ENCODE results near the gene TRMU.

The TRMU gene, protein sequence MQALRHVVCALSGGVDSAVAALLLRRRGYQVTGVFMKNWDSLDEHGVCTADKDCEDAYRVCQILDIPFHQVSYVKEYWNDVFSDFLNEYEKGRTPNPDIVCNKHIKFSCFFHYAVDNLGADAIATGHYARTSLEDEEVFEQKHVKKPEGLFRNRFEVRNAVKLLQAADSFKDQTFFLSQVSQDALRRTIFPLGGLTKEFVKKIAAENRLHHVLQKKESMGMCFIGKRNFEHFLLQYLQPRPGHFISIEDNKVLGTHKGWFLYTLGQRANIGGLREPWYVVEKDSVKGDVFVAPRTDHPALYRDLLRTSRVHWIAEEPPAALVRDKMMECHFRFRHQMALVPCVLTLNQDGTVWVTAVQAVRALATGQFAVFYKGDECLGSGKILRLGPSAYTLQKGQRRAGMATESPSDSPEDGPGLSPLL

DNA sequence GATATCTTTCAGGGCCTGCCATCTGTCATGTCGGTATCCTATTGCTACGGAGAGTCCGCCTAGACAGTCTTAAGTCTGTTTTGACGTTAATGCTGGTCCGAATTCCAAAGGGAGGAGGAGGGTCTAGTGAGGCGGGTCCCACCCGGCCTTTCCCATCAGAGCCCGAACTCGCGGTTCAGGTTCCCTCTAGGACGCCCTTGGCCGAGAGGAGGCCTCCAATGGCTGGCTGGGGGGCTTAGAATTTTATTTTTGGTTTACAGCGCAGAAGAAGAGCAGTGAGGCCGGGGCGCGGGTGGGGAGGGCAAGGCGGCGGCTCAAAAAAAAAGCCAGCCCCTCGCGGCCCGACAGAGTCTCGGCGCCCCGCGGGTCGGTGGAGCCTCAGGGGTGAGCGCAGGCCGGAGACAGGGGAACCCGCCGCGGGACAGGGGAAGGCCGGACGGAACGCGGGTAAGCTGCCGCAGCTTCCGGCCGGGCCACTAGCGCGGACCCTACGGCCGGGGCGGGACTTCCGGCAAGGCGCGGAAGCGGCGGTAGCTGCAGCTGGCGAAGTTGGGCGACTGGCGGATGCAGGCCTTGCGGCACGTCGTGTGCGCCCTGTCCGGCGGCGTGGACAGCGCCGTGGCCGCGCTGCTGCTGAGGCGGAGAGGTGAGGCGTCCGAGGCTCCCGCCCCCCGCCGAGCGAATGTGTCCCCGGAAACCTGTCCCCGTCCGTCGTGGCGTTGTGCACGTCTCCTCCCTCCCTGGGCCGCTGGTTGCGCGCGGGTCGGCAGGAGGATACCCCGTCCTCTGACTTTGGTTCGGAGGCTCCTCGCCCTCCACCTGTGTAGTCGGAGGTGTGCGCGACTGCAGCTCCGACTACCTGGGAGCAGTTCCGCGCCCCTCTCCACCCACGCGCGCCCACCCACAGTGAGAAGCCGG lies at the start of gene TRMU:
TRMU (plus strand) TSS at position 514 of the 918 bp plus-strand sequence; CDS start at position 565, 51 bp downstream.
- DNase-seq, result peak; percentile 95

DNA sequence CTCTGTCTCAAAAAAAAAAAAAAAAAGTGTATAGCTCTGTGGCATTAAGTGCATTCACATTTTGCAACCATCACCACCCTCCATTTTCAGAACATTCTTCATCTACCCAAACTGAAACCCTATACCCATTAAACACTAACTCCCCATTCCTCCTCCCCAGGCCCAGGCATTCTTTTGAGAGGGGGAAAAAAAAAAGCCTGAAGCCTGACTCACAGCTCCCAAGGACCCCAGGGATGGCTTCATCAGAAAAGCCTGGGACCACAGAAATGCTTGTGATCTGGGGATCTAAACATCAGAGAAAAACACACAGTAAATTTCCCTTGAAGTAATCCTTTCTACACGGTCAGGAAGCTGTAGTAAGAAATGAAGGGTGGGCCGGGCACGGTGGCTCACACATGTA lies 49.5 kb upstream of the TRMU start:
- DNase-seq, result no peak

DNA sequence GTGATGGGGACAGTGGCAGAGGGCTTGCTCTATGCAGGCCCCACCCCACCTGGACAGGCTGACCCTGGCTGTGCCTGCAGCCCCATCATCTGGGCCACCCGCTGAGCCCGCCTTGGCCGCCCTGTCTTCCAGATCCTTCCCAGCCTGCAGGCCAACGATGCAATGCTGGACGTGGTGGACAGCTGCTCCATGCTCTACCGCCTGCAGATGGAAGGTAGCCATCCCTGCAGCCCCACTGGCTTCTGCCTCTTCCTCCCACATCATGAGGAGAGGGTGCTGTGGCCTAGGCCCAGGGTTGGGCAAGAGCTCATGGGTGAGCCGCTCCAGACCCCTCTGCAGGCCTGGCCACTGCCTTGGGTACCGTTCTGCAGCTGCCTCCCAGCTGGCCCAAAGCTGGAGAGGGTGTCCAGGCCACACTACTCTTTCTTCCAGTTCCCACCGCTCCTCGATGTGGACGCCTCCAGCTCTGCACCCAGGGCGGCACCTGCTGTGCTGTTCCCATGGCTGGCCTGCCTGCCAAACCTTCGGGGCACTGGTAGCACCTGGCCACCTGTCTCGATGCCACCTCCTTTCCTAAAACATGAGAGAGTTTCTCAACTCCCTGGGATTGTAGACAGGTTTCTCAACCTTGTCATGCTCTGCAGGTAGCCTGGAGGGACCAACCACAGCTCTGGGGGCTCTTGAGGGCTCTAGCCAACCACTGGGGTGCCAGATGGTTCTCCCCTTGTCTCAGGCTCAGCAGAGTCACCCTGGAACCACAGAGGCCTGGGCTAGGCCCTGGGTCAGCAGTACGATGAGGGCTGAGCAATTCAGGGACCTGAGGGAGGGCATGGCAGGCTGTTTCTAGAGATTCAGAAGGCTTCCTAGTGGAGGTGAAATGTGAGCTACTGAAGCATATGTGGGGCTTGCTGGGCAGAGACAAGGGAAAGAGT lies 48.3 kb upstream of the TRMU start:
- no peak for DNase-seq

DNA sequence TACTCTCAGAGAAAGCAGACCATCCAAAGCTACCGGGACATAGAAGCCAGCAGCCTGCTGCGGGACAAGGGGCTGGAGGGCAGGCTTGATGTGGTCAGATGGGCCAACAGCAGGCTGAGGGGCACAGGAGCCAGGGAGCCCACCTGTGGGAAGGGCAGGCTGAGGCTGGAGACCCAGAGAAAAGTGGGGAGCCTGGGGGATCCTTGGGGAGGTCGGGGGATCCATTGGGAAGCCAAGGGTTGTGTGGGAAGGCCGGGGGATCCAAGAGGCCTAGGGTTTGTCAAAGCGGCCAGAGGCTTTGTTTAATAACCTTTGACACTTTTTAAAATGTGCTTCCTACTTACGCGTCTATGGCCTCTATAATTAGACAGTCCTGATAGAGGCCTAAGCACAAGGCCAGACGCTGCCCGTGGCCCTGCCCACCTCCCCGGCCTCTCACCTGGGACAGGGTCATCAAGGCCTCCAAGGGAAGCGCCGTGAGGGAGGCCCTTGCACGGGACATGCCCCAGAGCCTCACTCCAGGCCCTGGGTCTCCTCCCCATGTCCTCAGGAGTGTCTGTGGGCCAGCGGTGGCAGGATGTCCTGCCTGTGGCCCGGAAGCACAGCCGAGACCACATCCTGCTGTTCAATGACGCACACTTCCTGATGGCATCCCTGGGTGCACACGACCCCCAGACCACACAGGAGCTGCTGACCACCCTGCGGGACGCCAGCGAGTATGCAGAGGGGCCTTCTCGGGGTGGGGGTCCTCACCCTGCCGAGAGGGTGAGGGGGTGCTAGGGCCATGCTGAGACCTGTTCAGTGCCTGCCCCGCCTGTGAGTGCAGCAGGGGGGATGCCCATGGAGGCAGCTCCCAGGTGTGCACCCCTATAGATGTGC lies 47.4 kb upstream of the TRMU start:
- DNase-seq, result peak; percentile 90

DNA sequence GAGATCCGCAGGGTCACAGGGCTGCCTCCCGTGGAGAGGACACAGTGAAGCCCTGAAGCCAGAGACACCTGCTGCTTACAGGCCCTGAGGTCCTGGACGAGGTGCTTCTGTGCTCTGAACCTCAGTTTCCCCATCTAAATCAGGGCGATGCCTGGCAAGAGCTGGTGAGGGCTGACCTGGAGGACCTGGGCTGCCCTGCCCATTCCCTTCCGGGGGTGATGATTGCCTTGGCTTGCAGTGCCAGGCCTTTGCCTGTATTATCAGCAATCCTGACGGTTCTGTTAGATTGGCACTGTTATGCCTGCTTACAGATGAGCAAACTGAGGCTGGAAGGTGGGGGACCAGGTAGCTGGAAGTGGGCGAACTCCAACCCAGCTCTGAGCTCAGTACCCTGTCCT lies 46.7 kb upstream of the TRMU start:
- DNase-seq, result no peak

DNA sequence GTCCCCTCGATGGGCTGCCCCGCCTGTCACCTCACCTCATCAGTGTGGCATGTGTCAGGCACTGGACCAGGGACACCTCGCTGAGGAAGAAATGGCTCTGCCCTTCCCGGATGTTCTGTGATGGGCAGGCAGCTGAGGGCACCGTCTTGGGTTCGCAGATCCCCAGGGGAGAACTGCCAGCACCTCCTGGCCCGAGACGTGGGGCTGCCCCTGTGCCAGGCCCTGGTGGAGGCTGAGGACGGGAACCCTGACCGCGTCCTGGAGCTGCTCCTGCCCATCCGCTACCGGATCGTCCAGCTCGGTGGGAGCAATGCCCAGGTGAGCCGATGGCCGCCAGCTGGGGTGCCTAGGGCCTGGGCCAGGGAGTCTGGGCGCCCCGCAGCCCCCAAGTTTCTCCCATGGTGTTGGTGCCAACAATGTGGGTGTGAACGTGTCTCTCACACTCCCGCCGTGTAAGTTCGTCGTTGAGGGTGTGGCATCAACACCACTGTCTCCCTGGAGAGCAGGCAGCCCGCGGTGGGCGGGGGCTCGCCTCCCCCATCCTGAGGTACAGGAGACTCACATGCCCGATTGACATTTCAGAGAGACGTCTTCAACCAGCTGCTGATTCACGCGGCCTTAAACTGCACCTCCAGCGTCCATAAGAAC lies 46.1 kb upstream of the TRMU start:
- no peak for DNase-seq

DNA sequence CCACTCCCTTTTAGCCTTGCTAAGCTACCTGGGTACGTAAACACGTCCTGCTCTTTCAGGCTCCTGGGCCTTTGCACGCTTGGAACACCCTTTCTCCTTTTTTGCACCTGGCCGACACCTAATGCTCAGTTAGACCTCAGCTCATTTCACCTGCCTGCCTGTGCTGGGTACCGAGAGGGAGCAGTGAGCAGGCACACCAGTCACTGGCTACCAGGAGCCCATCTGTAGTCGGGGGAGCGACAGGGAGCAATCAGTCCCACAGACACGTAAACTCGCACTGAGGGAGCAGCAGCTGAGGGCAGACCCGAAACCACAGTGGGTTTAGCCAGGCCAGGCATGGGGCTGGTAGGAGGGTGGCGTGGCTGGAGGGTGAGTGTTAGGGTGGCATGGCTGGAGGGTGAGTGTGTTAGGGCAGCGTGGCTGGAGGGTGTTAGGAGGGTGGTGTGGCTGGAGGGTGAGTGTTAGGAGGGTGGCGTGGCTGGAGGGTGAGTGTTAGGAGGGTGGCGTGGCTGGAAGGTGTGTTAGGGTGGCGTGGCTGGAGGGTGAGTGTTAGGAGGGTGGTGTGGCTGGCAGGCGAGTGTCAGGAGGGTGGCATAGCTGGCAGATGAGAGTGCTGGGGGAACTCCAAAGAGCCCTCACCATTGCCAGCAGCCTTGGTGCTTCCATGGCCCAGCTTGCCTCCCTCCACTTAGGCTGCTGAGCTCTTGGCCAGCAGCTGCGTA lies 45.2 kb upstream of the TRMU start:
- no peak for DNase-seq

DNA sequence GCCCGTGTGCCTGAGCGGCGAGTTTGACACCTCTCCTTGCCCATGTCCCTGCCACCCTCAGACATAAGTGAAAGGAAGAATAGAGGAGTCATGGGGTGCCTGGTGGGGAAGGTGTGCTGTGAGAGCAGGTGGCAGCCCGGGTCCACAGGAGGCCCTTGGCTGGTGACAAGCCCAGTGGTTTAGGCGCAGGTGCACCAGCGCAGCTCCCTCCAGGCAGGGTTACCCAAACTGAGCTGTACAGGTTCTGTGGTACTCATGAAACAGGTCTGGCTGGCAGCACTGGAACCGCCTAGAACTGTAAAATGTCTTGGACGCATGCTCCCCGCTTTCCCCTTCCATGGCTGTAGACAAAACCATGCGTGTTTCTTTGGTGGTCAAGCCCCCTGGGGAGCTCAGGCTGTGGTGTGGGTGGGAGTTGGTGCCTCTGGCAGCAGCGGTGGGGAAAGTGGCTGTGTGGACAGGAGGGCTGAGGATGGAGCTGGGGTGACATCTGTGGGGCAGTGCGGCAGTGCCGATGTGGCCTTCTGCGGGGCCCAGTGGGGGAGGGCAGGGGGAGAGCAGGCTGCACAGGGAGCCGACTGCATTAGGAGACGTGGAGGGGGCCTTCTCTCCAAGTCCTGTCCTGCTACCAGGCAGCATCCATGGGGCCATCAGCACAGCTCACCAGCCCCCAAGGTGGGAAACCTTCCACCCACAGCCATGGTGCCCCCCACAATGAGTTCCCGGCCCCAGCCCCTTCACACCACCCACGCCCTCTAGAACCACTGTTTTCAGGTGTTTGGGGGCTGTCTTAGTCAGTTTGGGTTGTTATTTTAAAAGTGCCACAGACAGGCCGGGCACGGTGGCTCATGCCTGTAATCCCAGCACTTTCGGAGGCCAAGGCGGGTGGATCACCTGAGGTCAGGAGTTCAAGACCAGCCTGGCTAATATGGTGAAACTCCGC lies 44.4 kb upstream of the TRMU start:
- DNase-seq, result no peak

DNA sequence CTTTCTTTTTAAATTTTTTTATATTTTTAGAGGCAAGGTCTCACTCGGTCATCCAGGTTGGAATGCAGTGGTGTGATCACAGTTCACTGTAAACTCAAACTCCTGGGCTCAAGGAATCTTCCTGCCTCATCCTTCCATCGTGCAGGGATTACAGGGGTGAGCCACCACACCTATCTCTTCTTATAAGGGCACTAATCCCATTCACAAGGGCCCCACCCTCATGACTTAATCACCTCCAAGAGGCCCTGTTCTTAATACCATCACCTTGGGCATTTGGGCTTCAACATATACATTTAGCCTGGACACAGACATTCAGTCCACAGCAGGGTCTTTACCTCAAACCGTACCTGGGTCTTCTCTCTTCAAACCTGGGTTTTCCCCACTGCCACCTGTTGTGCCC lies 43.3 kb upstream of the TRMU start:
- DNase-seq, result no peak

DNA sequence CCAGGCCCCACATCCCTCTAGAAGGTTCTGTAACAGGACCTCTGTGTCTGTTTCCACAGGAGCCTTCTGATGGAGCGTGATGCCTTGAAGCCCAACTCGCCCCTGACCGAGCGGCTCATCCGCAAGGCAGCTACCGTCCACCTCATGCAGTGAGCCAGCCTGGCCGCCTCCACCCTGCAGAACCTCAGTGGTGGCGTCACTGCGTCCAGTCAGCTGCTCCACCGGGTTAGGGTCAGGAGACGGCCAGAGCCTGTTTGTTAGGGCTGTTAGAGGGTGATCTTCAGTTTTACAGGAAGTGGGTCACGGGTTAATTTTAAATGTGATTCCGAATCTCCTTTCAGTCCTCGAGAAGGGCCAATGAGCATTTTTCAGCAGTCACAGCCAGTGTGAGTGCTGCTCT lies 42.8 kb upstream of the TRMU start:
- no peak for DNase-seq

DNA sequence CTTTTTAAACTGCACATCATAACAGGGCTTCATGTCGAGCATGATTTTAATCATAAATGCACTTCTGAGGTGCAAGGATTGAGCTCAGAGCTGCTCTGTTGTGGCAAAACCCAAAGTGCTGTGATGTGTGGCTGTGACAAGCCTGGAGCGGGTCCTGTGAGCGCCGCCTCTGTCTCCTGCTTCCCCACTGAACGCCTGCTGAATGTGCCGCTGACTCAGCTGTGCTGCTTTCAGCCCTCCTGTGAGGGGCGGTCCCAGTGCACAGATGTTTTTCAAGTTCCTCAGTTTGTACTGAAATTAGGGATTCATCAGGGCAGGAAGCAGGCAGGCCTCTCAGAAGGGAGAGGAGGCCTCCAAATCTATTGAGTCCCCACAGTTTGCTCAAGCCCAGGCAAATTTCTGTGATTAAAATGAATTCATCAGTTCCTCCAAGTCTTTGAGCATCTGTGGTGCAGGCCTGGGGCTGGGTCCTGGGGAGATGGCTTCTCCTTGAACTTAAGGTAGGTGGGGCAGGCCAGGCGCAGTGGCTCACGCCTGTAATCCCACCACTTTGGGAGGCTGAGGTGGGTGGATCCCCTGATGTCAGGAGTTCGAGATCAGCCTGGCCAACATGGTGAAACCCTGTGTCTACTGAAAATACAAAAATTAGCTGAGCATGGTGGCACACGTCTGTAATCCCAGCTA lies 41.8 kb upstream of the TRMU start:
- DNase-seq, result peak; percentile 63

DNA sequence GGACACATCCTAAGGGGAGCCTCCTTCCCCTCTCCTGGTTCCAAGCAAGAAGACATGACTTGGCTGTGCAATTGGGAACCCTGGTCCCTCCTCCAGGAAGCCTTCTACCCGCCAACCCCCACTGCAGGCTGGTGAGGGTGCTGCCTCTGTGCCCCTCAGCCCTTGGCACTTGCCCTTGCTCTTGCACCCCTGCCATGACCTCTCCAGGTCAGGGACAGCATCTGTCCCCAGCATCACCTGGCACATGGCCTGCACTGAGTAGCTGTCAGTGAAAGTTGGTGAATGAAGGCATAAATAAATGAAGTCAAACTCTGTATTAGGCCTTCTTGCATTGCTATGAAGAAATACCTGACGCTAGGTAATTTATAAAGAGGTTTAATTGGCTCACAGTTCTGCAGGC lies 40.7 kb upstream of the TRMU start:
- no peak for DNase-seq

DNA sequence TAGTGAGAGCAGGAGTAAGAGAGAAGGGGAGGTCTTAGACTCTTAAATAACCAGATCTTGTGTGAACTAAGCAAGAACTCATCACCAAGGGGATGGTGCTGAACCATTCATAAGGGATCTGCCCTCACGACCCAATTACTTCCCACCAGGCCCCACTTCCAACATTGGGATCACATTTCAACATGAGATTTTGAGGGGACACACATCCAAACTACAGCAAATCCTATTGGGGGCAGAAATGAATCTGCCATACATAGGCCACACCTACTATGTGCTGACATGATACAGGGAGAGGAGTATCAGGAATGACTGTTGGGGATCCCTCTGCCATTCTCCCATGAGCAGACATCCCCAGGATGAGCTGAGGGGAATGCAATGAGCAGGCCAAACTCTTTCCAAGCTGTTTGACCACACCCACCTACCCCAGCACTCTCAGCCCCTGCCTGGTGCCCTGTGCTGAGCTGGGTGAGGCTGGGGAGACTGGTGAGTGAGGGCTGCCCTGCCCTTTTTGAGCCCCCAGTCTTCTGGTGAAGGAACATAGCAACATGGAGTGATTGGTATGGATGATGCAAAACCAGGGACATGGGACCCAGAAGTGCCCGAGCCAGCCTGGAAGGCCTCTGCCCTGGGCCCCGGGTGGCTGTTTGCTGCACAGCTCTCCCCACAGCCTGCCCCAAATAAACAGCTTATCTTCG lies 40.1 kb upstream of the TRMU start:
- DNase-seq, result peak; percentile 25

DNA sequence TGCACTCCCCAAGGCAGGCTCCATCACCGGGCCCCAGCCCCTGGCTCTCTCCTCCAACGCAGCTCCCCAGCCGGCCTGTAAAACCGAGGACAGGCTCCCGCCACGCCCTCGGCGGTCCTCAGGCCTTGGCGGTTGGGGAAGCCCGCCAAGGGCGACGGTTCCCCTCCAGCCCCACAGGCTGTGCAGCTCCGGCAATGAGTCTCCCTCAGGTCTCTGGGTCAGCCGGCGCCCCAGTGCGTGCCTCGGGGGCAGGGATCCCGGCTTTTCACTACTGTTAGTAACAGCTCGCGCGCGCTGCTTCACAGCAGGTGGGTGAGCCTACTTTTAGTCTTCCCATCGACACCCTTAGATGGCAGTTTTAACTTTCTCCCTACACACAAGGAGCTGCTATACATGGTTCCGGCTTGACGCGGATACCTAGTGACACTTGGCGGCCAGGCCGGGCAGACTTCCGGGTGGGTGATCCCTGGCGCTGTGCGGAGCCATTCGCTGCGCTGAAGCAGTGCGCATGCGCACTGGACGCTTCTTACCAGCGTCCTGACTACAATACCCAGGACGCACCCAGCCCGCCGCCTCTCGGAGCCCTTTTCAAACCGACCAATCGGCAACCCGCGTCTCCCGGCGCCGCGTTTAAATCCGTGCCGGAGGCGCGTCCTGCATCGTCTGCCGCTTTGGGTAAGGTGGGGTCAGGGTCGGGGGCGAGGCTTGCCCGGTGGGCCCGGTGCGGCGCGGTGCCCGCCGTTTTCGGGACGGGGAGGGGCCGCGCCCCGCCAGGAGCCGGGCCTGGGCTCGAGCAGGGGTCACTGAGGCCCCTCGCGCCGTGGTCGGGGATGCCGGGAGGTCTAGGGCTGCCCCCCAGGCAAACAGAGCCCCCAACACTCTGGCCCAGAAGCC lies 39.0 kb upstream of the TRMU start, which contains the start of gene GTSE1:
GTSE1 (plus strand) TSS at position 614 of the 894 bp plus-strand sequence. CDS start 531 bp downstream, outside the sequence.
- peak; percentile 99 for DNase-seq

DNA sequence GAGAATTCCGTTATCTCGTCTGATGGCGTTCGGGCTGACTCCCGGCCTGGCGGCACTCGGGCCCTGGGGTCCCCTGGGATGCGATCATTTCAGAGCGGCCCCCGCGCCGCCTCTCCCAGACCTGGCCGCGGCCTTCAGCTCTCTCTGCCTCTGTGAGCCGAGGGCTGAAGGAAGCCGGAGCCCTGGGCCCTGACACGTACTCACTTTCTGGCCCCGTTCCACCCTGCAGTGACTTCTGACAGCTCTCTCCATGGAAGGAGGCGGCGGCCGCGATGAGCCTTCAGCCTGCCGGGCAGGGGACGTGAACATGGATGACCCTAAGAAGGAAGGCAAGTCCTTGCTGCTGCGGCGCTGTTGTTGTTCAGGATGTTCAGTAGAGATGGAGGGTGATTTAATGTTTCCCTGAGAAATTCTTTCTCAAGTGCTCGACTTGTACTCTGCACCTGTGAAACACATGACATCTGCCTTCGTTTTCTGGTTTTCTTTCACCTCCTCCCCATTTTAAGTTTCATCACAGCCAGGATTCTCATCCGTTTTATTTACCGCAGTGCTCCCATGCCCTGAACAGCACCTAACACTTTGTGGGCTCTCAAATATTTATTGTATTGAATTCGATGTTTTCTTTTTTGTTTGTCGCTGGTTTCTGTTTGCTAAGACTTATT lies 38.2 kb upstream of the TRMU start:
- peak; percentile 62 for DNase-seq

DNA sequence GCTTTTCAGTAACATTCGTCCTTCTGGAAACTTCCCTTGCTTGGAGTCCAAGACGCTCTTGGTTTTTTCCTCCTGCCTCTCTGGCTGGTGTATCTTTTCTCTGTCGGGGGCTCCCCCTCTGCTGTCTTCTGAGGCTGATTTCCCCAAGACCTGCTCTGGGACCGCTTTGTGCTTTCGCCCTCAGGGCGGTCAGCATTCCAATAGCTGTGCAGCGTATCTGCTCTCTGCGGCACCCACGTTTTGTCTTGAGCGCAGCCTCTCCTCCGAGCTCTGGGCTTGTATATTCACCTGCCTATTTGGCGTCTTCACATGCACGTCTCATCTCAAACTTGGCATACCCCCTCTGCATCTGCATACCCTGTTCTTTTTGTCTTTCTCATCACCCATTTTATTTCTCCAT lies 36.4 kb upstream of the TRMU start:
- no peak for DNase-seq
